HUES48 (cell line): ENCODE data around the gene MPC1.

Experiments used
- H3K27ac ChIP-seq: one replicate; pipeline ENCODE4 v1.7.0; 2013; ENCODE audit warnings: low read depth, low read length, inconsistent platforms
- H3K27me3 ChIP-seq: 2 replicates; pipeline ENCODE4 v1.6.1; 2013; ENCODE audit warnings: mild to moderate bottlenecking, low read length; ENCODE audit not compliant: control insufficient read depth, insufficient read depth
- H3K36me3 ChIP-seq: 2 replicates; pipeline ENCODE4 v1.6.1; 2013; ENCODE audit warnings: low read length; ENCODE audit not compliant: control insufficient read depth, insufficient read depth
- H3K4me1 ChIP-seq: 2 replicates; pipeline ENCODE4 v1.6.1; 2013; ENCODE audit warnings: mild to moderate bottlenecking, low read length; ENCODE audit not compliant: control insufficient read depth, insufficient read depth
- H3K4me3 ChIP-seq: 2 replicates; pipeline ENCODE4 v1.5.1; 2013; ENCODE audit warnings: mild to moderate bottlenecking, low read depth, low read length
- H3K9ac ChIP-seq: 2 replicates; pipeline ENCODE4 v1.6.1; 2013; ENCODE audit warnings: mild to moderate bottlenecking, low read depth, low read length, moderate library complexity
- H3K9me3 ChIP-seq: 2 replicates; pipeline ENCODE4 v1.6.1; 2013; ENCODE audit warnings: low read length; ENCODE audit not compliant: control insufficient read depth, insufficient read depth

The MPC1 gene

GRCh38 chr6:166382933-166383801 lies at the start of gene MPC1:
MPC1 (minus strand) TSS chr6:166382940; CDS start chr6:166382876, 64 bp downstream.
- H3K36me3 ChIP-seq, result no peaks in the 10 kb centered on the region
- no peaks in the 10 kb centered on the region for H3K9me3 ChIP-seq
- H3K9ac ChIP-seq, result peak within 1 kb of the TSS; percentile 83
- H3K4me1 ChIP-seq, result 0 out of 2 replicates have a peak, but pooled peaks cover 4% of the 10 kb centered on the region
- peak within 1 kb of the TSS; percentile 81 for H3K4me3 ChIP-seq
- no peaks in the 10 kb centered on the region; the same call in 1 of the 2 replicates for H3K27me3 ChIP-seq
- H3K27ac ChIP-seq, result peak within 1 kb of the TSS; percentile 86

GRCh38 chr6:166430269-166430668 lies 47.5 kb upstream of the MPC1 start:
- H3K4me3 ChIP-seq, result no peak overlapping the region
- H3K36me3 ChIP-seq, result 0 out of 2 replicates have a peak, but pooled peaks cover 3% of the 10 kb centered on the region
- H3K9me3 ChIP-seq, result no peaks in the 10 kb centered on the region
- no peaks in the 10 kb centered on the region for H3K4me1 ChIP-seq
- no peak overlapping the region for H3K27ac ChIP-seq
- no peak overlapping the region for H3K9ac ChIP-seq
- no peaks in the 10 kb centered on the region for H3K27me3 ChIP-seq

GRCh38 chr6:166424431-166424830 lies 41.7 kb upstream of the MPC1 start:
- Histone ChIP-seq H3K4me3 (no peak overlapping the region), H3K9ac (no peak overlapping the region), H3K9me3 (no peaks in the 10 kb centered on the region), H3K4me1 (no peaks in the 10 kb centered on the region), H3K27ac (no peak overlapping the region), H3K27me3 (no peaks in the 10 kb centered on the region), H3K36me3 (0 out of 2 replicates have a peak, but pooled peaks cover 4% of the 10 kb centered on the region)

GRCh38 chr6:166423781-166424180 lies 41.0 kb upstream of the MPC1 start:
- Histone ChIP-seq H3K27ac (no peak overlapping the region), H3K27me3 (no peaks in the 10 kb centered on the region), H3K9me3 (no peaks in the 10 kb centered on the region), H3K4me1 (no peaks in the 10 kb centered on the region), H3K9ac (no peak overlapping the region), H3K4me3 (no peak overlapping the region), H3K36me3 (0 out of 2 replicates have a peak, but pooled peaks cover 9% of the 10 kb centered on the region)

- Histone ChIP-seq H3K4me3 (no peak overlapping the region), H3K36me3 (0 out of 2 replicates have a peak, but pooled peaks cover 9% of the 10 kb centered on the region), H3K9me3 (no peaks in the 10 kb centered on the region), H3K27me3 (no peaks in the 10 kb centered on the region), H3K9ac (no peak overlapping the region), H3K27ac (no peak overlapping the region), H3K4me1 (no peaks in the 10 kb centered on the region)
Measured at GRCh38 chr6:166423051-166423745, 40.5 kb upstream of the MPC1 start.

- Histone ChIP-seq H3K27ac (no peak overlapping the region), H3K27me3 (no peaks in the 10 kb centered on the region), H3K4me1 (no peaks in the 10 kb centered on the region), H3K9me3 (no peaks in the 10 kb centered on the region), H3K4me3 (no peak overlapping the region), H3K36me3 (0 out of 2 replicates have a peak, but pooled peaks cover 9% of the 10 kb centered on the region), H3K9ac (no peak overlapping the region)
Measured at GRCh38 chr6:166422201-166422940, 39.6 kb upstream of the MPC1 start.

DNA sequence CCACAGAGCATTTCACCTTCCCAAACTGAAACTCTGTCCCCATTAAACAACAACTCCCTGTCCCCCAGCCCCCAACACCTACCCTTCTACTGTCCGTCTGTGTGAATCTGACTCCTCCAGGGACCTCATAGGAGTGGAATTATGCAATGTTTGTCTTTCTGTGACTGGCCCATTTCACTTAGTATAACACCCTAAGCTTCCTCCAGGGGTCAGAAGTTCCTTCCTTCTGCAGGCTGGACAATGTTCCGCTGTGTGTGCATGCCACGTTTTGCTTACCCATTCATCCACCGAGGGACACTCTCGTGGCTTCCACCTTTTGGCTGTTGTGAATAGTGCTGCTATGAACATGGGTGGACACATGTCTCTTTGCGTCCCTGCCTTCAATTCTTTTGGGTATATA lies 37.6 kb upstream of the MPC1 start:
- no peak overlapping the region for H3K4me3 ChIP-seq
- H3K9ac ChIP-seq, result no peak overlapping the region
- H3K4me1 ChIP-seq, result no peaks in the 10 kb centered on the region
- peaks cover 9% of the 10 kb centered on the region; the same call in 1 of the 2 replicates for H3K36me3 ChIP-seq
- no peak overlapping the region for H3K27ac ChIP-seq
- no peaks in the 10 kb centered on the region for H3K9me3 ChIP-seq
- no peaks in the 10 kb centered on the region for H3K27me3 ChIP-seq

DNA sequence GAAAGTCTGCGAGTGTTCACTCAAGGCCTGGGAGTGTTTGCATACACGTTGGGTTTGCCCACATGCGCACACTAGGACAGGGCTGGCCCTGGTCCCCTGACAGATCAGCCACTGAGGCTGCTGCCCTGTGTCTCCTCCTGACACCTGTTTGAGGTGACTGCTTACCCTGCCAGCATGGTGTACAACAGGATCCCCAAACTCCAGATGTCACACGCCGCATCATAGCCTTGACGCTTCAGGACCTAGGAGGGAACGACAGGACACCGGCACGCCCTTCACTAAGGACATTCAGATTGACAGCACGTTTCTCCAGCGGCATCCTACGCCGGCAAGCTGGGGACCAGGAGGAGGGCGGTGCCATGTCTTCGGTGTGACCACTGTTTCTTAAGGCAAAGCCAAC lies 37.0 kb upstream of the MPC1 start:
- peaks cover 9% of the 10 kb centered on the region; the same call in 1 of the 2 replicates for H3K36me3 ChIP-seq
- H3K4me1 ChIP-seq, result no peaks in the 10 kb centered on the region
- no peak overlapping the region for H3K9ac ChIP-seq
- H3K4me3 ChIP-seq, result no peak overlapping the region
- H3K27me3 ChIP-seq, result no peaks in the 10 kb centered on the region
- H3K27ac ChIP-seq, result no peak overlapping the region
- no peaks in the 10 kb centered on the region for H3K9me3 ChIP-seq

- peaks cover 9% of the 10 kb centered on the region; the same call in 1 of the 2 replicates for H3K36me3 ChIP-seq
- H3K27me3 ChIP-seq, result no peaks in the 10 kb centered on the region
- H3K9me3 ChIP-seq, result no peaks in the 10 kb centered on the region
- H3K27ac ChIP-seq, result no peak overlapping the region
- no peak overlapping the region for H3K9ac ChIP-seq
- H3K4me3 ChIP-seq, result no peak overlapping the region
- H3K4me1 ChIP-seq, result no peaks in the 10 kb centered on the region
Measured at GRCh38 chr6:166419286-166419685, 36.5 kb upstream of the MPC1 start.

GRCh38 chr6:166418691-166419143 lies 36.0 kb upstream of the MPC1 start:
- Histone ChIP-seq H3K9ac (no peak overlapping the region), H3K4me1 (no peaks in the 10 kb centered on the region), H3K36me3 (peaks cover 9% of the 10 kb centered on the region; the same call in 1 of the 2 replicates), H3K27ac (no peak overlapping the region), H3K27me3 (no peaks in the 10 kb centered on the region), H3K9me3 (no peaks in the 10 kb centered on the region), H3K4me3 (no peak overlapping the region)
